ENCODE results near the gene SRMS. TPM values are rescaled to one million over a fixed set of nuclear protein-coding genes. Genes with fewer than 3 reads are reported as not detected.

Gene SRMS
- polyA plus RNA-seq, 10 donors: 0.23 TPM; not detected in 9

GRCh38 chr20:63539441-63540370 lies 7.8 kb downstream of the SRMS start:
- no peak for DNase-seq

GRCh38 chr20:63539092-63539430 lies 8.5 kb downstream of the SRMS start:
- DNase-seq: no peak

- no peak for DNase-seq
Observed at GRCh38 chr20:63538204-63539091, 9.1 kb downstream of the SRMS start.

GRCh38 chr20:63537525-63538203 lies 9.9 kb downstream of the SRMS start:
- DNase-seq: peak; percentile 61 to 88 (median 84)

- DNase-seq: no peak
Observed at GRCh38 chr20:63536997-63537524, 10.5 kb downstream of the SRMS start, which contains the start of gene PTK6. Gene PTK6, minus strand, starts transcription at chr20:63537376. Its CDS starts 62 bp downstream, at chr20:63537314.

GRCh38 chr20:63536241-63536977 lies 11.1 kb downstream of the SRMS start:
- DNase-seq: no peak

GRCh38 chr20:63534831-63535651 lies 12.5 kb downstream of the SRMS start:
- no peak for DNase-seq

- no peak for DNase-seq
Observed at GRCh38 chr20:63534427-63534830, 13.1 kb downstream of the SRMS start.

- no peak for DNase-seq
Observed at GRCh38 chr20:63533871-63534393, 13.6 kb downstream of the SRMS start.

GRCh38 chr20:63533388-63533787 lies 14.2 kb downstream of the SRMS start:
- DNase-seq: no peak

GRCh38 chr20:63532449-63532971 lies 15.0 kb downstream of the SRMS start:
- DNase-seq: no peak

GRCh38 chr20:63531686-63532448 lies 15.7 kb downstream of the SRMS start:
- no peak for DNase-seq

- DNase-seq: no peak
Observed at GRCh38 chr20:63530788-63531160, 16.8 kb downstream of the SRMS start.

- no peak for DNase-seq
Observed at GRCh38 chr20:63529861-63530787, 17.4 kb downstream of the SRMS start.

- no peak for DNase-seq
Observed at GRCh38 chr20:63529180-63529860, 18.2 kb downstream of the SRMS start.

- no peak for DNase-seq
Observed at GRCh38 chr20:63527184-63527583, 20.4 kb downstream of the SRMS start.

GRCh38 chr20:63525971-63526370 lies 21.6 kb downstream of the SRMS start:
- DNase-seq: no peak

All from muscle of back (tissue), 11 donors.